GF-D8 (cell line): ENCODE results near the gene TJAP1.
"Not testable (repeated sequence)": the region's sequence is repeated elsewhere in the genome, so short reads cannot be mapped to it uniquely, and the experiment has no call there.

Experiments
- DNase-seq: peaks from one replicate; lab custom pipeline; 2025; lab: John Stamatoyannopoulos, UW

The TJAP1 gene

DNA sequence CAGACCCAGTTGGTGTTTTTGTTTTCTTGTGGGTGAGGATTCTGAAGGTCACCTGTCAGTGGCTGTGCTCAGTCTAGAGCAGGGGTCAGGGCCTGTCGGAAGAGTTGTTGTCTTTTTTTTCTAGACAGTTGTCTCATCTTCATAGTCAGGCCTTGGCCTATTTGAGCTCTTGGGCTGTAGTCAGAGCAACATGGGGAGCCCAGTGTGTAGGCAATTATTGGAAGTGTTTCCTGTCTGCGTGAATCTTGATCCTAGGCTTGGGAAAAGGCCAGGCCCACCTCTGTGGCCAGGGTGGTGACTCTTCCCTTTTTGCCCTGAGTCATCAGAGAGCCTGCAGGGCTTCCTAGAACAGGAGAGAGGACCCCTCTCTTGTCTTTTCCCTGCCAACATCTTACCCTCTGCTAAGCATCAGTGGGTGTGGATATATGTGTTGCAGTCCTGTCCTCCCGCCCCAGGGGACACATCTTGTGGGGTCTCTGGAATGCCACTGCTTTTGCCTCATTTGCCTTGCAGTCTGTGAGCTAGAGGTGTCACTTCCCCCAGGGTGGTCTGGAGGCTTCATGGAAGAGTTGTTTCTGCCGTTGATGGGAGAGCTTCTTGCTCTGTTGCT is 11.4 kb downstream of the TJAP1 start:
- DNase-seq, result no peak

DNA sequence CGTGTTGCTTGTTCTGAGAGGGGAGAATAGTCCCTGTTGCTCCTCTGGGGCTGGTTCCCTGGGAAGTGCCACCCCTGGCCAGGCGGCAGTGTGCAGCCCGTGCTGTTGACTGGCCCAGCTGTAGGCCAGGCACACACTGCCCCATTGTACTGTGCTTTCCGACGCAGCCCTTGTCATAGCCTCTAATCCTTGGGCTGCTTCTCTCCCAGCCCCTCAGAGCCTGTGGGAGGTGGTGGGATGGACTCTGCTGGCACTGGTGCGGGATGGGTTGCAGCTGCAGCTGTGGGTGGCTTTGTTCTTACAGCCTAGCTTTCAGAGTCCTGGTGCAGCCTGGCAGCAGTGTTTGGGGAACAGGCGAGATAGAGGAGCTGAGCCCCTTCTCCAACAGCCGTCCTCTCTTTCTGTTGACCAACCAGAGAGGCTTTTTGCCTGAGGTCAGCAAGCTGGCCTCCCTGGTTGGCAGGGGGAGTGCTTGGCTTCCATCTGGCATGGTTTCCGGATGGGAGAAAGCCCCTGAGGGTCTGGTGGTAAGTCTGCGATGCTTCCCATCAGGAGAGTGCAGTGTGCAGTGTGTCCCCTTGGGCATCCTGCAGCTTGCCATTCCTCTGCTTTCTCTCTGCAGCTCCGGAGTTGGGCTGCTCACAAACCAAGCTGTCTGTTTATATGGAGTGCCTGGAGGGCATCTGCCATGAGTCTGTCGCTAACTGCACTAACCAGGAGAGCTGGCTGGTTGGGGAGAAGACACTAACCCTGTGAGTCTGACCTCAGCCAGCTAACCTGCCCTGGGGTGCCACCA is 12.1 kb downstream of the TJAP1 start:
- DNase-seq, result no peak

DNA sequence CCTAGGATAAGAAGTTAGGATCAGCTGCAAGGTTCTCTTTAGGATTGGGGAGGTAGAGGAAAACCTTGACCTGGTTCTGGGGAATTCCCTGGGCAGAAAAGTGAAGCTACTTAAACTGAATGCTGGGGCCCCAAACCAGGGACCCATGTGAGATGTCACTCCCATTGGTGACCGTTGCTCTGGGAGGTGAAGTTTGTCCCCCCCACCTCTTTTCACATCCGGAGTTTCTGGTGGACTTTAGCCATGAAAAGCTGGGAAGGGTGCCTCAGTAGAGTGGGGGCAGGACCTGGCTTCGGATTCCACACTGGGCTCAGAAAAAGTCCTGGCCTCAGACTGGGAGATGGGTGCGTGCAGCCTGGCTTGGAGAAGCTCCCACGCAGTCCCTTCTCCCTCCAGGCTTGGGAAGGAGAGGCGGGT is 13.2 kb downstream of the TJAP1 start:
- no peak for DNase-seq

DNA sequence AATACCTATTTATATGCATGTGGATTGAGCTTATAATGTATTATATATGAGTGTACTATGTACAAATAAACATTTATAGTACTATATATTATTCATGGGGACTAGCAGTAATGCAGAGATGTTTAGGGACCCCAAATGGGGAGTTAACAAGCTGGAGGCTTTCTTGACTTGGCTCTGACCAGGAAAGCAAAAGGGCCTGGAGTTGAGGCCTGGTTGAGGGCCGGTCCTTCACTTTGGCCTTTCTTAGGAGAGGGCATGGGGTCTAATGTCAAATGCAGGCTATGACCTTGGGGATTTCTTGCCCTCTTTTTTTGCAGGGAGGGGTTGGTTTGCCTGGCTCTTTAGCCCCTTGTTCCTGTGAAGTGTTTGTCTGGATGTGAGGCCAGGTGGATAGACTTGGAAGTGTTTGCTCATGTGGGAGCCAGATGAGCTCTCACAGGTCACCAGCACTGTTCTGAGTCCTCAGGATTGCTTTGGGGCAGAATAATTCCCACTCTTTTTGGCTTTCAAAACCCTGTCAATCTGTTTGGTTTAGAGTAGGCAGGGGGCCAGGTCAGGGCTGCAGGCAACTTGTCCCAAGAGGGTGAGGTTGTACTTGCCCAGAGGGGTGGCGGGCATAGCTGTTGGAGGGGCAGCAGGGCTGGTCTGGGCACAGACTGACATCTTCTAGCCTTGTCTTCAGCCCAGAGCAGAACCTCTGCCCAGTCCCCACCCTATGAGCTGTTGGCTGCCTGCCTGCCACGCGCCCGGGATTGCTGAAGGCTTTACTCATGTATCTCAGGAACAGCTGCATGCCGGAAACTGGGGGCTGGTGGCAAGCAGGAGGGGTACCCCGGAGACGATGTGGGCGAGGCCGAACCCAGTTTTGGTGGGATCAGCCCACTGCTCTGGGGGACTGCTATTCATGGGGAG is 14.6 kb downstream of the TJAP1 start:
- no peak for DNase-seq

DNA sequence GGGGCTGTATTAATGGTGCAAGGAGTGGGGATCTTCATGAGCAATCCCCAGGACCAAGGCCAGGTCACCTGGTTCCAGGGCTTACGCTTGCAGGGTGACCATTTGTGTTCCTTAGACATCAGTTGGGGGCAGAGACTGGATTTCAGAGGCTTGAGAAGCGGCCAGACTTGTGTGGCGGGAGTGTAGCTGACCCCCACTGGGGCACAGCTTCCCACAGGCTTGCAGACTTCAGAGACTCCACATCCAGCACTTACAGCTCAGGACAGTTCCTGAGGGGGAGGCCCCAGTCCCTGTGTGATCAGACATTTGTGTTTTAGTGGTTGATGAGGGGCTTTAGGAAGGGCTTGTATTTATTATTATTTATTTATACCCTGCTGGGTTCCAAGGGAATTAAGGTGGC is 15.3 kb downstream of the TJAP1 start:
- no peak for DNase-seq

DNA sequence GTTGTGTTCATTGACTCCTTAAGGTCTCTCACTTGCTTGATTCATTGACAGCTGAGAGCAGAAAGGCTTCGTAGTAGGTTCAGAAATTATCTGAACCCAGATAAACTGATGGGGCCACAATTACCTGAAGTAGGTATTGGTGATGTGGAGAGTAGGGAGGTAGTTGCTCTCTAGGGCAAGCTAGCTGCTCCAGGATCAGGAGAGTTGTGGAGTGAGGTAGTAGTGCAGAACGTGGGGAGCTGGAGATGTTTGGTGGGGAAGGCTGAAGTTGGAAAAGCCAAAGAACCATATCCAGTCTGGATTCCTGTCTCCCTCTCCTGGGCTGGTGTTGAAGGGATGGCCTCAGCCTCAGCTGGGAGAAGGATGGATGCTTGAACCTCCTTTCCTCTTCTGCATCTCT is 15.9 kb downstream of the TJAP1 start:
- no peak for DNase-seq

DNA sequence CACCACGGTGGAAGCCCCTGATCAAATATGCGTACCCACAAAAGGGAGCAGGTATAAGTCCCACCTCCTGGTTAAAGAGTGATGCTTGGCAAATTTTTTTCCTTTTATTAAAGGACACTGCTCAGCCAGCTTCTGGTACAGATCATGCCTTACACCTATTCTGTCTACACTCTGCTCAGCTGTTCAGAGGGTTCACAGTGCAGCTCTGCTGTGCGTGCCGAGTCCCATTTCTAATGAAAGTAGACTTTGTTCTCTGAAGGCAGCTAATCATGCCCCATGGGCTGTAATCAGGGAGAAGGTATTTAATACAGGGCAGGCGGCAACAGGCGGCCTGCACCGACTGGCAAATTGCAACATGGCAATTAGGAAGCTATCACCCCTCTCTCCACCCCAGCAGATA is 16.5 kb downstream of the TJAP1 start:
- no peak for DNase-seq

DNA sequence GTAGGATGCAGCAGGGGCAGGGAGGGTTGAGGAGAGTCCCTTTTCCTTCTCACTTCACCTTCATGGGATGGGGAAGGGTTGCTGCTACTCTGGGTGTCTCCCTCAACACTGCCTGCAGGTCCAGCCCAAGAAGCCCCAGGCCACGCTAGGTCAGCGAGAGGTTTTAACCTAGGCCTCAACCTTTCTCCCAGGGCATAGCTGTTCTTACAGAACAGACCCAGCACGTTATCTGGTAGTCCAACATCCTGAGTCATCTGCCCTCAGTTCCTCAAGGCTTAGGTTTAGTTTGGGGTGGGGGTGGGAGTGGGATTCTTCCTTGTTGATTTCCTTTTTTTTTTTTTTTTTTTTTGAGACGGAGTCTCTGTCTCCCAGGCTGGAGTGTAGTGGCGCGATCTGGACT is 17.0 kb downstream of the TJAP1 start:
- DNase-seq, result no peak

DNA sequence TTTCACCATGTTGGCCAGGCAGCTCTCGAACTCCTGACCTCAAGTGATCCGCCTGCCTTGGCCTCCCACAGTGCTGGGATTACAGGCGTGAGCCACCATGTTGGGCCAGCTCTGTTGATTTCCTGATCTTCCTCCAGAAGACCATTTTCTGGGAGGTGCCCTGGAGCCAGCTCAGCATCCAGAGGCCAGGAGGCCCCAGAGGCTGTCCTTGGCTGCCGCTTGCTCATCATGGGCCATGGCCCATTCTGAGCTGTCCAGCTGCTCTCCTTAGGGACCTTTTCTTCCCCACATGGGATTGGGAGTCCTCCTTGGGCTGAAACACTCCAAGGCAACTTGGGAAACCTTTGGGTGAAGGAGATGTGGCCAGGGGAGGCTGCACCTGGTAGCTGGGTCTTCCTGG is 17.4 kb downstream of the TJAP1 start:
- DNase-seq, result no peak

DNA sequence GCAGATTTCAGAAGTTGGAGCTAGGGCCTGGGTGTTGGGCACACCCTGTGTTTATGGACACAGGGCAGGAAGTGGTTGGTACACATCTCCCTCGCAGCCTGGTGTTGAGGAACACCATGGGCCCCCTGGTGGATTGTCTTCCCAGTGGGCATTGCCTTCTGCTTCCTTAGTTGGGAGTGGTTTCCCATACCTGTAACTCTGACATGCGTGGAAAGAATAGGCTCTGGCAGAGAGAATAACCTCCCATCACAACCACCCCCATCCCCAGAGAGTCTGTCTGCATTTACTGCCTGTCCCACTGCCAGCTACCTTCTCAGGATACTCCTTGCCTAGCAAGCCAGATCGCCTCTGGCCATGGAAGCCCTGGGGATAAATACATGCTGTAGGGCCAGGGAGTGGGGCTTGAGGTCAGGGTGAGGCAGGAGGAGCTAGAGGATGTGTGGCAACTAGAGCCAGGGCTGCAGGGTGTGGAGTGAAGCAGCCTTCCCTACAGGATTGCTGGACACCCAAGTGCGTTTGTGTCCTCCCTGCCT is 18.1 kb downstream of the TJAP1 start:
- DNase-seq, result no peak

DNA sequence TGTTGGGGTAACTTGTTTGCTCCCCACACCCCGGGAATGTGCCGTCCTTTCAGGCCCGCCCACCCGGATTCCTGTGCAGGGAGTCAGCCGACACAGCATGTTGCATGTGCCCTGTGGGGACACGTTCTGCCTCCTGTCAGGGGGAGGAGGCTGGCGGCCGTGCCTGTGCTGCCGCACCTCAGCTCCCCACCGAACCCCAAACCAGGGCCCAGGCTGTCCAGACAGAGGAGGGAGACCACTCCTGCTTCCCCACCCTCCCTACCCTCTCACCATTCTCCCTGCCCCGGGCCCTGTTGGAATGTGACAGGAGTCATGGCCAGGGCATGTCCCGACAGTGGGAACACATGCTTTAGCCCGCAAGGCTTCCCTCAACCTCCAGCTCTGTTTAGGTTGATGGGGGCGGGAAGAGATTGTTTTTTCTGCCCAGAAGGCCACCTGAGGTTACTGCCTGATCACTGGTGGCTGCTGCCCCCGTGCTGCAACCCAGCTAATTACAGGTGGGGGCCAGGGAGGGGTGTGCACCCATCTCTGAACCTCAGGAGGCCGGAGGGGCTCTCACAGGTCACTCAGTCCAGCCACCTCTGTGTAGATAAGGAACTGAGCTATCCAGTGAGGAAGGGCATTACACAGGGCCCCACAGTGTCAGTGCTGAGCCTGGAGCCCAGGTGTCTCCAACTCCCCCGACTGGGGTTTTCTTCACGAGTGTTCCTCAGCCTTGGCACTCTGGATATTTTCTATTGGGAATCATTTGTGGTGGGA is 19.2 kb downstream of the TJAP1 start:
- DNase-seq, result no peak

DNA sequence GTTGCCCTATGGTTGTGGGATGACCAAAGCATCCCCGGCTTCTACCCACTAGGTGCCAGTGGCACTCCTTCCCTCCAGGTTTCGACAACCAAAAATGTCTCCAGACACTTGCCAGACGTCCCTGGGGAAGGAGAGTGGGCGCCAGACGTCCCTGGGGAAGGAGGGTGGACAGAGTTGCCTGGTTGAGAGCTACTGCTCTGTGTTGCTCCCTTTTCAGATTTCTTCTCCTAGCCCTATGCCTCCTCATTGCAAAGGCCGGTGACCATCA is 19.7 kb downstream of the TJAP1 start:
- no peak for DNase-seq

DNA sequence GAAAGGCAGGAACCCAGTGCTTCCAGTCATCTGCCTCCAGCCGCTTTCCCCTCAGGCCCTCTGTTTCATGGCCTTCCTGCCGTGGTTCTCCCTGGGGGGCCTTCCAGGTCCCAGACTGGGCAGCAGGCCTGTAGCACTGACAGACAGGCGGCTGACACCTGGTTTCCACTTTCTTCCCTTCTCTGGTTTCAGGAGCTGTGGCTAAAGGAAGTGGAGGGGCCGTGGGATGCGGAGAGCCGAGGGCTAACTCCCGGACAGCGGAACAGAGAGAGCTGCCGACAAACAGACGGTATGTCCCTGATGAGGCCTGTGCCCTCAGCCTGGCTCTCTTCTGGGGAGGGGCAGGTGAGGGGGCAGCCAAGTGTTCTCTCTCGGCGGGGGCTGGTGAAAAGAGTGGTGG is 20.3 kb downstream of the TJAP1 start:
- DNase-seq, result no peak

DNA sequence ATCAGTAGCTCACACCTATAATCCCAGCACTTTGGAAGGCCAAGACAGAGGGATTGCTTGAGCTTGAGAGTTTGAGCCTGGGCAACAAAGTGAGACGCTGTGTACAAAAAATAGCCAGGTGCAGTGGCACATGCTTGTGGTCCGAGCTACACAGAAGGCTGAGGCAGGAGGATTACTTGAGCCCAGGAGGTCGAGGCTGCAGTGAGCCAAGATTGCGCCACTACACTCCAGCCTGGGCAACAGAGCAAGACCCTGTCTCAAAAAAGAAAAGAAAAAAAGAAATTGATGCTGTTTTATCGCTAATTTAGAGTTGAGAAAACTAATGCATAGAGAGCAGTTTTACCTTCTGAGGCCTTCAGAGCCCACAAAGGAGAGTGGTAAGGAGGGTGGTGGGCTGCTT is 20.9 kb downstream of the TJAP1 start:
- DNase-seq, result not testable (repeated sequence)

DNA sequence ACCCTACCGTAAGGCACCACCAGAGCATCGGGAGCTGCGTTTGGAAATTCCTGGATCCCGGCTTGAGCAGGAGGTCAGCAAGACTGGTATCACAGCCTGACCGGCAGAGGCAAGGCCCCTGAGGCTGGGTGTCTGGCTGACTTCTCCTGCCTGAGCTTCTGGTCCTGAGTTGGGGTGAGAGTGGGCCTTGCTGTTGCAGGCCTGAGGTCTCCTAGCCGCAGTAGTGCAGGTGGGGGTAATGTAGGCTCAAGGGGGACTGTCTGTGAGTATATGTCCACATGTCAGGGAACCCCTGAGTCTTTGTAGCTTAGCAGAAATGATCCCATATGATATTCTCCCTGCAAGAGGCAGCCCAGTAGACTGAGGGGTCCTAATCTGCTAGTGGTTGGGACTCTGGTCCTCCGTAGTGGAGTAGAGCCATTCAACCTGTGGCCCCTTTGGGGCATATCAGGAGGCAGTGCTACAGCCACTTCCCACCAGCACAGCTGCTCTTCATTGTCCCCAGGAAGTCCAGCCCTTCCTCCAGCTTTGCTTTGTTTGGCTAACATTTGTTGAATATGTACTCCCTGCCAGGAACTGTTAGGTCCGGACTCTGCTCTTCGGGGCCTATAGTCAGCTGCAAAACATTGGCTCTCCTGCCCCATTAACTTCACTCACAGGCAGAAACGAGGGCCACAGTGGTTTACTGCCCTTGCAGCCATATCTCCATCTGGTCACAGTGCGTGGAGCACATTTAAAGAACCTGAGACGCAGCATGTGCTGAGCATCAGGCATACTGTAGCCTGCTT is 21.9 kb downstream of the TJAP1 start:
- DNase-seq, result no peak

DNA sequence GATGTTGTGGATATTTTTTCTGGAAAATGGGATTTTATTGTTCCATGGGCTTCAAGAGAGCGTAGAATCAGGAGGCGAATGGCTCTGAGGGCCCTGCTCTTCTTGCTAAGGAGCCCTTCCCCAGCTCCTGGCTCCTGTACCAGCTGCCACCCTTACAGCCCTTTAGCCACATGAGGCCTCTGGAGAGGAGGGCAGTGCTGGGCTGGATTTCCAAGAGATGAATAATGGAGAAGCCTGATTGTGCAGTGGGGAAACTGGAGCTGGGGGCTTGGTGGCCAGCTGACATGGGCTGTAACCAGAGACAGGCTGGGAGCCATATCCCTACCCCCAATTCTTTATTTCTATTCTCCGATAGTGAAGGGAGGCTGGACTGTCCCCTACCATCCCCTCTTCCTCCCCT is 23.6 kb downstream of the TJAP1 start:
- DNase-seq, result no peak

DNA sequence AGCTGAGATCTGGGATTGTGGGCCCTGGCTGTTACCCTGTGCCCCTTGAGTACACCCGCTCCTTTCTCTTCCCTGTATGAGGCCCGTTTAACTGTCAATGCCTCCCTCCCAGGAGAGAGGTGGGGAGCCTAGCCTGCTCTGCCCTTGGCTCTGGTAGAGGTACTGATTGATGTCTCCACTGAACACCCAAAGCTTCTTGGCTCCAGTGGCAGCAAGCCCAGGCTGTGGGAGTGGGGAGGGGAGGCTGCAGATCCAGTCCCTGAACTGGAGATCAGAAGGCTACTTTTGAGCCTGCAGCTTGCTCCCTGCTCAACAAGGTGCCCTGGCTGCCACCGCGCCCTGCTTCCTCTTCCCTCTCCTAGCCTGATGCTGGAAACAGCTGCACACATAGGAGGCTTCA is 25.3 kb downstream of the TJAP1 start:
- DNase-seq, result no peak

DNA sequence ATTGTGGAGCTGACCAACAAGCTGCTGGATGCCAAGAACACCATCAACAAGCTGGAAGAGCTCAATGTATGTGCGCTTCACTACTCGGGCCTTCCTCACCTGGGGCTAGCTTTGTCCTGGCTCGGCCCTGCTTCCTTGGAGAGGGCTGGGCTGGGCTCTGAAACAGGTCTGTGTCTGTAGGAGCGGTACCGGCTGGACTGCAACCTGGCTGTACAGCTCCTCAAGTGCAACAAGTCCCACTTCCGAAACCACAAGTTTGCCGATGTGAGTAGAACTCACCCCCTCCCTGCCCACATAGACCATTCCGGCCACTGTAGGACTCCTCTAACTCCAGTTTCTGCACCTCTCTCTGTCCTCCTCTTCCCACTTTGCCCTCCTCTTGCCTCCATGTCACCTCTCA is 26.1 kb downstream of the TJAP1 start:
- DNase-seq, result no peak

DNA sequence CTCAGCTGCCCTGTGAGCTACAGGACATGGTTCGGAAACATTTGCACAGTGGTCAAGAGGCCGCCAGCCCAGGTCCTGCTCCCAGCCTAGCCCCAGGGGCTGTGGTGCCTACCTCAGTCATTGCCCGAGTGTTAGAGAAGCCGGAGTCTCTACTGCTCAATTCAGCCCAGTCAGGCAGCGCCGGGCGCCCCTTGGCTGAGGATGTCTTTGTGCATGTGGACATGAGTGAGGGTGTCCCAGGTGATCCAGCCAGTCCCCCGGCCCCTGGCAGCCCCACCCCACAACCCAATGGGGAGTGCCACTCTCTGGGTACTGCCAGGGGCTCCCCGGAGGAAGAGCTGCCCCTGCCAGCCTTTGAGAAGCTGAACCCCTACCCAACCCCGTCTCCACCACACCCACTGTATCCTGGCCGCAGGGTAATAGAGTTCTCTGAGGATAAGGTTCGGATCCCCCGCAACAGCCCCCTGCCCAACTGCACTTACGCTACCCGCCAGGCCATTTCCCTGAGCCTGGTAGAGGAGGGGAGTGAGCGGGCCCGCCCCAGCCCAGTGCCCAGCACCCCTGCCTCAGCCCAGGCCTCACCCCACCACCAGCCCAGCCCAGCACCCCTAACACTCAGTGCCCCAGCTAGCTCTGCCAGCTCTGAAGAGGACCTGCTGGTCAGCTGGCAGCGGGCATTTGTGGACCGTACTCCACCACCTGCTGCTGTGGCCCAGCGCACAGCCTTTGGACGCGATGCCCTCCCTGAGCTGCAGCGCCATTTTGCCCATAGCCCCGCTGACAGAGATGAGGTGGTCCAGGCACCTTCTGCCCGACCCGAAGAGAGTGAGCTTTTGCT is 27.6 kb downstream of the TJAP1 start:
- no peak for DNase-seq

DNA sequence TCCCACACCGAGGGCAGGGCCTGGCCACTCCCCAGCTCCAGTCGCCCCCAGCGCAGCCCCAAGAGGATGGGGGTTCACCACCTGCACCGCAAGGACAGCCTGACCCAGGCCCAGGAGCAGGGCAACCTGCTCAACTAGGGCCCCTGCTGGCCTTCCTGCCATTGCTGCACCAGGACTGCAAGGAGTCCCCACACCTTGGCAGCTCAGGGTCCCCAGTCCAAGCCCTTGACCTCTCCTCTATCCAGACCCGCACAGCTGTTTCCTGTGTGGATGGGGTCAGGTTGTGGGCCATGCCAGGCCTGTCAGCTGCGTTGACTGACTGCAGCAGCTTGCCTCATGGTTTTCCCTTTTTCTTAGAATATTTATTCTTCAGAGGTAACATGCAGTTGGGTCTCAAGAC is 28.3 kb downstream of the TJAP1 start:
- DNase-seq, result no peak
